MM.1S (cell line): ENCODE data around the gene LRFN2.

ENCODE experiments used
- DNase-seq: peaks from one replicate; pipeline ENCODE4 v3.0.0-alpha.2; 2015
- H2AFZ ChIP-seq: fragments of 300-600 bp; sonication (generic); 2 replicates; pipeline ENCODE4 v1.6.0; 2016; ENCODE audit warnings: antibody characterized with exemption, low read length
- H3F3A ChIP-seq: fragments of 300-600 bp; sonication (generic); 2 replicates; pipeline ENCODE4 v1.6.1; 2016; ENCODE audit warnings: mild to moderate bottlenecking, antibody characterized with exemption, low read length, moderate library complexity, mixed read lengths; ENCODE audit not compliant: insufficient read depth
- H3K27ac ChIP-seq: fragments of 300-600 bp; sonication (generic); 2 replicates; pipeline ENCODE4 v1.5.1; 2016; ENCODE audit warnings: mild to moderate bottlenecking, low read length
- H3K27me3 ChIP-seq: fragments of 300-600 bp; sonication (generic); replicated peaks from 2 replicates; pipeline ENCODE4 v1.6.0; 2016; ENCODE audit warnings: low read length; ENCODE audit not compliant: insufficient read depth
- H3K36me3 ChIP-seq: fragments of 300-600 bp; sonication (generic); replicated peaks from 2 replicates; pipeline ENCODE4 v1.6.1; 2016; ENCODE audit warnings: mild to moderate bottlenecking, low read length, mixed read lengths; ENCODE audit not compliant: insufficient read depth
- H3K4me1 ChIP-seq: fragments of 300-600 bp; sonication (generic); 2 replicates; pipeline ENCODE4 v1.6.1; 2016; ENCODE audit warnings: low read length, mixed read lengths
- H3K4me2 ChIP-seq: fragments of 300-600 bp; sonication (generic); 2 replicates; pipeline ENCODE4 v1.6.0; 2016; ENCODE audit warnings: low read depth, low read length
- H3K4me3 ChIP-seq: fragments of 300-600 bp; sonication (generic); 2 replicates; pipeline ENCODE4 v1.5.1; 2016; ENCODE audit warnings: low read length, mixed read lengths
- H3K79me2 ChIP-seq: fragments of 300-600 bp; sonication (generic); 2 replicates; pipeline ENCODE4 v1.6.1; 2016; ENCODE audit warnings: mixed run types, low read length, mixed read lengths
- H3K9ac ChIP-seq: fragments of 300-600 bp; sonication (generic); 2 replicates; pipeline ENCODE4 v1.6.1; 2016; ENCODE audit warnings: low read length, mixed read lengths
- H3K9me2 ChIP-seq: fragments of 300-600 bp; sonication (generic); replicated peaks from 2 replicates; pipeline ENCODE4 v1.6.1; 2016; ENCODE audit warnings: mild to moderate bottlenecking, low read length, mixed read lengths; ENCODE audit not compliant: insufficient read depth
- H3K9me3 ChIP-seq: fragments of 300-600 bp; sonication (generic); replicated peaks from 2 replicates; pipeline ENCODE4 v1.6.1; 2016; ENCODE audit warnings: mild to moderate bottlenecking, low read length, mixed read lengths; ENCODE audit not compliant: insufficient read depth
- H4K20me1 ChIP-seq: fragments of 300-600 bp; sonication (generic); 2 replicates; pipeline ENCODE4 v1.6.1; 2016; ENCODE audit warnings: mild to moderate bottlenecking, low read length, moderate library complexity, mixed read lengths; ENCODE audit not compliant: insufficient read depth
- EZH2 ChIP-seq: fragments of 300-600 bp; sonication (generic); optimal IDR thresholded peaks from 2 replicates; pipeline ENCODE3; 2017; ENCODE audit warnings: low read depth, mild to moderate bottlenecking, antibody characterized with exemption, low read length, mixed read lengths
- EZH2phosphoT487 ChIP-seq: fragments of 300-600 bp; sonication (generic); IDR thresholded peaks from 2 replicates; pipeline ENCODE4 v1.6.1; 2018; ENCODE audit warnings: antibody characterized with exemption, low read length
- TF ChIP-seq, protein P1 (sequence below): fragments of 300-600 bp; sonication (generic); IDR thresholded peaks from 2 replicates; pipeline ENCODE4 v1.5.1; 2016; ENCODE audit warnings: antibody characterized with exemption, low read length, mixed read lengths

The LRFN2 gene

GRCh38 chr6:40550202-40551101 is 36.7 kb downstream of the LRFN2 start:
- Histone ChIP-seq H3K9ac (no peak overlapping the region), H3K4me1 (no peaks in the 10 kb centered on the region), H3K27me3 (no peaks in the 10 kb centered on the region), H2AFZ (no peak overlapping the region), H3K9me3 (no peaks in the 10 kb centered on the region), H3K79me2 (no peaks in the 10 kb centered on the region), H3K36me3 (no peaks in the 10 kb centered on the region), H3F3A (no peaks in the 10 kb centered on the region), H4K20me1 (no peaks in the 10 kb centered on the region), H3K4me3 (no peak overlapping the region), H3K27ac (no peak overlapping the region), H3K9me2 (no peaks in the 10 kb centered on the region), H3K4me2 (no peak overlapping the region)
- peak; percentile 12 for DNase-seq
- TF ChIP-seq, protein P1, sequence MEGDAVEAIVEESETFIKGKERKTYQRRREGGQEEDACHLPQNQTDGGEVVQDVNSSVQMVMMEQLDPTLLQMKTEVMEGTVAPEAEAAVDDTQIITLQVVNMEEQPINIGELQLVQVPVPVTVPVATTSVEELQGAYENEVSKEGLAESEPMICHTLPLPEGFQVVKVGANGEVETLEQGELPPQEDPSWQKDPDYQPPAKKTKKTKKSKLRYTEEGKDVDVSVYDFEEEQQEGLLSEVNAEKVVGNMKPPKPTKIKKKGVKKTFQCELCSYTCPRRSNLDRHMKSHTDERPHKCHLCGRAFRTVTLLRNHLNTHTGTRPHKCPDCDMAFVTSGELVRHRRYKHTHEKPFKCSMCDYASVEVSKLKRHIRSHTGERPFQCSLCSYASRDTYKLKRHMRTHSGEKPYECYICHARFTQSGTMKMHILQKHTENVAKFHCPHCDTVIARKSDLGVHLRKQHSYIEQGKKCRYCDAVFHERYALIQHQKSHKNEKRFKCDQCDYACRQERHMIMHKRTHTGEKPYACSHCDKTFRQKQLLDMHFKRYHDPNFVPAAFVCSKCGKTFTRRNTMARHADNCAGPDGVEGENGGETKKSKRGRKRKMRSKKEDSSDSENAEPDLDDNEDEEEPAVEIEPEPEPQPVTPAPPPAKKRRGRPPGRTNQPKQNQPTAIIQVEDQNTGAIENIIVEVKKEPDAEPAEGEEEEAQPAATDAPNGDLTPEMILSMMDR: peak; percentile 42
- TF ChIP-seq EZH2 (no peak), EZH2phosphoT487 (no peak)

DNA sequence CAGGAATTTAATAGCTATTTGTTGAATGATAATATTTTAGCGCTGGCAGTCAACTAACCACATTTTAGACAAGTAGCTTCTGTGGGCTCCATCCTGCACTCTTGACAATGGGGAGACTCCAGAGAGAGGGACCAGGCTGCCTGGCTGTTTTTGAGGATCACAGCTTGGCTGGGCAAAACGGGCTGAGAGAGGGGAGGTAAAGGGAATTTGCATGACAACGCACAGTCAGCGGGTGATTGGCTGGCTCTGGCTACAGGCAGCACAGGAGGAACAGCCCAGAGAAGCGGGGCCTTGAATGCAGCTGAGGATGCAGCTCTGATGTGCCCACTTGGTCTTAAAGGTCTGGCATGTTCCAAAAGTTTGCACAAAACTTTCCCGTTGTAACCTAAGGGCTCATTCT is 41.2 kb downstream of the LRFN2 start:
- Histone ChIP-seq H3K27ac (no peak overlapping the region), H3K4me1 (no peaks in the 10 kb centered on the region), H3K9ac (no peak overlapping the region), H3K9me3 (no peaks in the 10 kb centered on the region), H2AFZ (no peak overlapping the region), H4K20me1 (no peaks in the 10 kb centered on the region), H3K27me3 (no peaks in the 10 kb centered on the region), H3K9me2 (no peaks in the 10 kb centered on the region), H3K79me2 (no peaks in the 10 kb centered on the region), H3K36me3 (no peaks in the 10 kb centered on the region), H3K4me3 (no peak overlapping the region), H3F3A (no peaks in the 10 kb centered on the region), H3K4me2 (no peak overlapping the region)
- TF ChIP-seq EZH2: no peak
- TF ChIP-seq, protein P1: no peak
- TF ChIP-seq EZH2phosphoT487: no peak
- DNase-seq: no peak

GRCh38 chr6:40543776-40544175 is 43.4 kb downstream of the LRFN2 start:
- no peaks in the 10 kb centered on the region for H3K36me3 ChIP-seq
- H3F3A ChIP-seq: no peaks in the 10 kb centered on the region
- H2AFZ ChIP-seq: no peak overlapping the region
- H3K4me2 ChIP-seq: no peak overlapping the region
- no peaks in the 10 kb centered on the region for H3K79me2 ChIP-seq
- no peaks in the 10 kb centered on the region for H3K4me1 ChIP-seq
- no peak overlapping the region for H3K9ac ChIP-seq
- TF ChIP-seq EZH2phosphoT487: no peak
- no peak for TF ChIP-seq EZH2
- TF ChIP-seq, protein P1: no peak
- no peaks in the 10 kb centered on the region for H4K20me1 ChIP-seq
- no peak overlapping the region for H3K27ac ChIP-seq
- DNase-seq: no peak
- no peaks in the 10 kb centered on the region for H3K9me2 ChIP-seq
- no peaks in the 10 kb centered on the region for H3K9me3 ChIP-seq
- H3K4me3 ChIP-seq: no peak overlapping the region
- no peaks in the 10 kb centered on the region for H3K27me3 ChIP-seq
